Measurements from ENCODE around the gene CLN3. TPM values are rescaled to one million over a fixed set of nuclear protein-coding genes. Genes with fewer than 3 reads are reported as not detected.

CLN3 gene
- total and polyA plus RNA-seq, 9 of the 15 experiments (the other 6 are each of a cell fraction or from before 2014, with no cell fraction given): 2.5 to 27.1 (median 11.6) TPM

- TF ChIP-seq RREB1 (CRISPR knock-in tag; IDR thresholded peaks at IDR 0.05) (no peak), ATF1 (CRISPR knock-in tag; IDR thresholded peaks at IDR 0.05) (no peak), ATF1 (tag; IDR thresholded peaks at IDR 0.05) (peak; percentile 38; the same call in 1 of the 2 replicates), POLR2G (IDR thresholded peaks at IDR 0.05; ENCODE audit: low read depth, low read length) (peak; percentile 44; the same call in 1 of the 2 replicates), ZNF444 (CRISPR knock-in tag; IDR thresholded peaks at IDR 0.05) (peak; percentile 90), ZBED1 (IDR thresholded peaks at IDR 0.05) (no peak), ZBTB1 (CRISPR knock-in tag; IDR thresholded peaks at IDR 0.05; ENCODE audit: borderline replicate concordance, low read depth) (0 out of 2 replicates have a peak, but pooled peaks have one; percentile 34), GATA2 (CRISPR knock-in tag; IDR thresholded peaks at IDR 0.05) (no peak), CTCFL (IDR thresholded peaks at IDR 0.05; ENCODE audit: borderline replicate concordance, insufficient read depth, low read depth, low read length, poor library complexity, severe bottlenecking) (no peak), SMARCE1 (IDR thresholded peaks at IDR 0.05) (peak; percentile 61; the same call in 1 of the 2 replicates), KAT8 (IDR thresholded peaks at IDR 0.05; ENCODE audit: low read depth) (no peak), SMARCA4 (IDR thresholded peaks at IDR 0.05) (peak; percentile 13; the same call in 1 of the 2 replicates), ELF1 (tag; IDR thresholded peaks at IDR 0.05) (peak; percentile 76), CCNT2 (IDR thresholded peaks at IDR 0.05; ENCODE audit: borderline replicate concordance, extremely low read depth, insufficient read length, low read depth, low read length) (no peak), CBFB (CRISPR knock-in tag; IDR thresholded peaks at IDR 0.05) (0 out of 2 replicates have a peak, but pooled peaks have one; percentile 24), ZNF75A (CRISPR knock-in tag; IDR thresholded peaks at IDR 0.05) (no peak), ZBTB5 (IDR thresholded peaks at IDR 0.05) (no peak)
Observed at GRCh38 chr16:28494121-28494851, 2.4 kb upstream of the CLN3 start, which contains the start of gene APOBR (continued).
